Heart left ventricle (tissue), 16 donors: ENCODE data around the gene EIF5B. TPM values are rescaled to one million over a fixed set of nuclear protein-coding genes. Genes with fewer than 3 reads are reported as not detected.

Experiments
- ATAC-seq, 4 donors: fragments of 200-7000 bp; cut with Tn5 transposase; one replicate each; pipeline ENCODE4 v1.9.1; 2020 to 2022; ENCODE audit warnings: moderate library complexity in 4 of 4, mild to moderate bottlenecking in 3 of 4, moderate number of reproducible peaks in 1 of 4
- DNase-seq, 5 donors: peaks; one replicate each; pipeline ENCODE4 v3.0.0-alpha.2; 2020
- H3K27ac ChIP-seq, 12 donors: fragments of 200-600 bp; sonication (generic) in 4 of 12; one replicate each; pipeline versions ENCODE4 v1.5.0 to v1.8.0; 2016 to 2022; ENCODE audit warnings: mild to moderate bottlenecking in 2 of 12
- H3K27me3 ChIP-seq, 9 donors: fragments of 200-600 bp; sonication (generic) in 2 of 9; one replicate each; pipeline versions ENCODE4 v1.5.1 to v1.8.0; 2016 to 2022; ENCODE audit warnings: mild to moderate bottlenecking in 3 of 9
- H3K36me3 ChIP-seq, 9 donors: fragments of 200-600 bp; sonication (generic) in 2 of 9; one replicate each; pipeline versions ENCODE4 v1.5.0 to v1.8.0; 2018 to 2022; ENCODE audit warnings: mild to moderate bottlenecking in 2 of 9
- H3K4me1 ChIP-seq, 12 donors: fragments of 200-600 bp; sonication (generic) in 4 of 12; one replicate each; pipeline versions ENCODE4 v1.5.0 to v1.8.0; 2016 to 2022; ENCODE audit warnings: mild to moderate bottlenecking in 3 of 12
- H3K4me3 ChIP-seq, 12 donors: fragments of 200-600 bp; sonication (generic) in 4 of 12; one replicate each; pipeline versions ENCODE4 v1.5.0 to v1.8.0; 2017 to 2022; ENCODE audit warnings: mild to moderate bottlenecking in 9 of 12, moderate library complexity in 4 of 12
- H3K9me3 ChIP-seq, 12 donors: fragments of 200-600 bp; sonication (generic) in 4 of 12; one replicate each; pipeline versions ENCODE4 v1.5.0 to v1.8.0; 2016 to 2022; ENCODE audit warnings: mild to moderate bottlenecking in 1 of 12
- CTCF ChIP-seq, 12 donors: fragments of 200-600 bp; sonication (generic) in 4 of 12; IDR thresholded peaks; one replicate each; pipeline versions ENCODE4 v1.5.0 to v1.8.0; 2018 to 2022; ENCODE audit warnings: antibody characterized with exemption in 12 of 12, mild to moderate bottlenecking in 5 of 12
- POLR2A ChIP-seq, 2 donors: fragments of 450-650 bp; IDR thresholded peaks; one replicate each; pipeline ENCODE4 v1.6.1; 2017; ENCODE audit warnings: antibody characterized with exemption in 2 of 2, mild to moderate bottlenecking in 2 of 2, moderate library complexity in 2 of 2
- WGBS, 4 donors: extraction: QIAGEN DNeasy Blood & Tissue Kit in 2 of 4; methylation state at CpG; one replicate each; pipeline versions ENCODE4 v1.1.5 to v1.1.7; 2013 to 2018; 5-methylcytosine and 5-hydroxymethylcytosine counted together
- intact Hi-C, 10 donors: fragments of 100-400 bp; cut with DNase I; formaldehyde crosslinking; loops; one replicate each; pipeline versions ENCODE4 v1.11.1 to v1.14.2; 2022
- polyA plus RNA-seq, 2 donors: library from polyadenylated mRNA; stranded (reverse); fragments of 200-250 nt; gene quantifications; one replicate each; pipeline ENCODE4 v1.2.3, GENCODE V29; 2013
- total RNA-seq, 9 donors: library from RNA; depleted of rRNA in 2 of 9; stranded (reverse); fragments of >200 nt in 2 of 9; fragmentation: NEBNext Ultra II Directional in 3 of 9; extraction: Animal tissue kit (Norgen Biotek cat#: 25700) in 3 of 9; gene quantifications; one replicate each; pipeline versions ENCODE4 v1.1.0 to v1.2.4, GENCODE V29; 2016 to 2023
- donor health status: ischemic (EF 13 %, LVEDD 7.1; RV severe dilation, severe dysfunction).
- donor health status: healthy with polysubstance abuse.
- donor health status: DM: no; HTN: yes; CAD: no.
- donor health status: DM: no; HTN: no; CAD: no.
- donor health status: ischemic (EF 25% LVEDD 6.9; RV normal size, moderate dysfunction).
- donor health status: ischemic (EF 25% LVEDD 5.7; RV mildly dilated, moderate dysfunction).
- donor health status: healthy.
- donor health status: DM: yes; HTN: yes; CAD: no.
- donor health status: ischemic (EF 35%, LVEDD 5.7; RV mildly dilated, moderate dysfunction).
- donor health status: nonischemic (EF 11% LVEDD 7.7; RV severe dilation, severe dysfunction).
- donor health status: DM: yes; HTN: yes; CAD: no.
- donor health status: PGD.
- donor health status: ischemic (EF 29% LVEDD 5.4; RV normal size, mild dysfunction).
- donor health status: nonischemic (EF 23%, LVEDD 6.1; RV moderate dilation, normal function).

Gene EIF5B
- total and polyA plus RNA-seq, 11 donors: 56.1 to 165 (median 91.9) TPM

- DNase-seq: no peak
- Histone ChIP-seq H3K4me3 (no peak overlapping the region), H3K9me3 (peaks cover 0 to 19% (median 0%) of the 10 kb centered on the region in 12 donors), H3K36me3 (peaks cover 0 to 99% (median 96%) of the 10 kb centered on the region in 9 donors), H3K4me1 (no peaks in the 10 kb centered on the region), H3K27me3 (no peaks in the 10 kb centered on the region), H3K27ac (no peak overlapping the region)
- ATAC-seq: no peak
- TF ChIP-seq POLR2A (IDR thresholded peaks at IDR 0.05): no peak
- intact Hi-C loops: loop anchor here in 1 of 10 donors (10.0 kb wide), 1 partner anchor 48 kb away; no protein-coding TSS in a partner anchor
- 96 to 97% (median 97%) methylated on average over 7 of the region's 7 CpGs for WGBS, 4 donors
Observed at GRCh38 chr2:99376254-99376864, 39.2 kb downstream of the EIF5B start.

GRCh38 chr2:99377879-99378278 is 40.7 kb downstream of the EIF5B start:
- Histone ChIP-seq H3K4me3 (no peak overlapping the region), H3K4me1 (no peaks in the 10 kb centered on the region), H3K9me3 (peaks cover 0 to 18% (median 0%) of the 10 kb centered on the region in 12 donors), H3K27me3 (no peaks in the 10 kb centered on the region), H3K36me3 (peaks cover 0 to 98% (median 95%) of the 10 kb centered on the region in 9 donors), H3K27ac (no peak overlapping the region)
- intact Hi-C loops: loop anchor here in 1 of 10 donors (10.0 kb wide), 1 partner anchor 47 kb away; no protein-coding TSS in a partner anchor
- 89 to 100% (median 99%) methylated on average over 1 of the region's 1 CpG for WGBS, 4 donors
- DNase-seq: no peak
- ATAC-seq: no peak
- TF ChIP-seq POLR2A (IDR thresholded peaks at IDR 0.05) (no peak), CTCF (IDR thresholded peaks at IDR 0.05) (no peak)

- Histone ChIP-seq H3K4me1 (no peaks in the 10 kb centered on the region), H3K4me3 (no peak overlapping the region), H3K27ac (no peak overlapping the region), H3K27me3 (no peaks in the 10 kb centered on the region), H3K9me3 (peaks cover 0 to 3% (median 0%) of the 10 kb centered on the region in 12 donors), H3K36me3 (peaks cover 0 to 97% (median 91%) of the 10 kb centered on the region in 9 donors)
- 94 to 97% (median 95%) methylated on average over 3 of the region's 3 CpGs for WGBS, 4 donors
- TF ChIP-seq POLR2A (IDR thresholded peaks at IDR 0.05): no peak
- TF ChIP-seq CTCF (IDR thresholded peaks at IDR 0.05): no peak
- DNase-seq (no peak), ATAC-seq (no peak)
- intact Hi-C loops: no loop called here
Observed at GRCh38 chr2:99380376-99381010, 43.3 kb downstream of the EIF5B start.

- no peak for TF ChIP-seq CTCF (IDR thresholded peaks at IDR 0.05)
- no peak for TF ChIP-seq POLR2A (IDR thresholded peaks at IDR 0.05)
- WGBS, 4 donors: 94 to 98% (median 96%) methylated on average over 2 of the region's 2 CpGs
- peaks cover 0 to 85% (median 79%) of the 10 kb centered on the region in 9 donors for H3K36me3 ChIP-seq
Observed at GRCh38 chr2:99382143-99382542, 45.0 kb downstream of the EIF5B start.

More at GRCh38 chr2:99382143-99382542, 45.0 kb downstream of the EIF5B start:
- intact Hi-C loops: no loop called here
- peaks cover 0 to 3% (median 0%) of the 10 kb centered on the region in 12 donors for H3K9me3 ChIP-seq
- ATAC-seq (no peak), DNase-seq (no peak)
- H3K4me1 ChIP-seq: no peaks in the 10 kb centered on the region
- no peak overlapping the region for H3K4me3 ChIP-seq
- H3K27ac ChIP-seq: no peak overlapping the region
- no peaks in the 10 kb centered on the region for H3K27me3 ChIP-seq
